GM18858 (cell line): ENCODE data around the gene YWHAB.

Experiments
- ATAC-seq: cut with Tn5 transposase; IDR thresholded peaks from one replicate; pipeline ENCODE4 v1.9.1; 2021; ENCODE audit not compliant: unreplicated experiment

YWHAB gene

GRCh38 chr20:44950368-44950767 is 64.9 kb downstream of the YWHAB start:
- ATAC-seq = no peak

DNA sequence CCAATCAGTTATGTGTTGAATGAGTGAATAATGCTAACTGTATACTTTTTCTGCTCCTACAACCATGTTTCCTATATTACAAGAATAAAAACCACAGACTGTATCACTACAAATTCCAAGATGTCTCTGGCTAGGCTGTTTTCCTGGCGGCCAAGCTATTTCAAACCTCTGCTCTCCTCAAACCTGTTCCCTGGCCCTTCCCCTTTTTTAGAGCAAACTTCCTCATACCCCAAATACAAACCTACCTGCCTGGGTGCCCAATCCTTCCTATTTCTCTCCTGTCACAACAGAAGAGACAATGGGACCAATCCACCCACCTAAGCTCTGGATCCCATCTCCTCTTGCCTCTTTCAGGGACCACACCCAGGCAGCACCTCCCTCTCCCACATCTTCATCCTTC is 67.2 kb downstream of the YWHAB start:
- no peak for ATAC-seq

GRCh38 chr20:44954211-44954610 is 68.7 kb downstream of the YWHAB start:
- ATAC-seq = no peak

DNA sequence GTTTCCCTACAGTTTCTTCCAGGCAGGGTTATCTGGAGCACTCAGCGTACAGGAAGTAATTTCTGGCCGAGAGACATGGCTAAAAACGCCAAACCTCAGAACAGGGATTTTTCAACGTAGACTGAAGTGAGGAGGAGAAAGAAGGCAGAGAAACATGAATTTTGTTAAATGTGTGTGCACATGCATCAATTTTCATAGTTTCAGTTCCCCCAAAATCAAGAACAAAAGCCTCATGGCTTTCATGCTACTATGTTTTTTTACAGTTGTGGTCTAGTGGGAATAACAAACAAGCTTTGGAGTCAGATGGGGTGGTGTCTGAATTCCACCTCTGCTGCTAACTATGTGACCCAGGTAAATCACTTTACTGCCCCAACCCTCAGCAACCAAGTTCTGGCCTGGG is 69.8 kb downstream of the YWHAB start:
- ATAC-seq = no peak

- ATAC-seq = no peak
These were observed 70.9 kb downstream of the YWHAB start for GRCh38 chr20:44956410-44956809.
